ENCODE measurements around the gene SYNM.
"Not testable (repeated sequence)": the region's sequence is repeated elsewhere in the genome, so short reads cannot be mapped to it uniquely, and the experiment has no call there.

SYNM gene

GRCh38 chr15:99104788-99105513, at the start of gene SYNM:
Gene SYNM, plus strand, starts transcription at chr15:99105080. Its CDS starts 120 bp downstream, at chr15:99105200.
- in situ Hi-C loops (cut with HindIII; ENCODE audit: low sequenced_read_pairs): no loop called here
- peak; percentile 64 for TF ChIP-seq CTCF (IDR thresholded peaks at IDR 0.05; ENCODE audit: low read depth, low read length)

GRCh38 chr15:99055555-99056134, 49.2 kb upstream of the SYNM start:
- no peak for DNase-seq (ENCODE audit: low read depth, low spot score)
- no peak overlapping the region for H3K4me3 ChIP-seq (ENCODE audit: low read depth, low read length)
- TF ChIP-seq CTCF (IDR thresholded peaks at IDR 0.05; ENCODE audit: low read depth, low read length): no peak
- in situ Hi-C loops (cut with HindIII; ENCODE audit: low sequenced_read_pairs): no loop called here

More at GRCh38 chr15:99104788-99105513, at the start of gene SYNM:
- DNase-seq (ENCODE audit: low read depth, low spot score): peak; percentile 69
- peak within 1 kb of the TSS; percentile 44 for H3K4me3 ChIP-seq (ENCODE audit: low read depth, low read length)

GRCh38 chr15:99057020-99057419, 47.9 kb upstream of the SYNM start:
- in situ Hi-C loops (cut with HindIII; ENCODE audit: low sequenced_read_pairs): no loop called here
- H3K4me3 ChIP-seq (ENCODE audit: low read depth, low read length): no peak overlapping the region
- no peak for DNase-seq (ENCODE audit: low read depth, low spot score)
- TF ChIP-seq CTCF (IDR thresholded peaks at IDR 0.05; ENCODE audit: low read depth, low read length): no peak

GRCh38 chr15:99057697-99058420, 47.0 kb upstream of the SYNM start:
- DNase-seq (ENCODE audit: low read depth, low spot score): no peak
- in situ Hi-C loops (cut with HindIII; ENCODE audit: low sequenced_read_pairs): no loop called here
- no peak overlapping the region for H3K4me3 ChIP-seq (ENCODE audit: low read depth, low read length)
- no peak for TF ChIP-seq CTCF (IDR thresholded peaks at IDR 0.05; ENCODE audit: low read depth, low read length)

GRCh38 chr15:99058421-99058870, 46.4 kb upstream of the SYNM start:
- H3K4me3 ChIP-seq (ENCODE audit: low read depth, low read length): peak overlapping the region; percentile 53
- DNase-seq (ENCODE audit: low read depth, low spot score): no peak
- no peak for TF ChIP-seq CTCF (IDR thresholded peaks at IDR 0.05; ENCODE audit: low read depth, low read length)
- in situ Hi-C loops (cut with HindIII; ENCODE audit: low sequenced_read_pairs): no loop called here

- peak; percentile 84 for DNase-seq (ENCODE audit: low read depth, low spot score)
- H3K4me3 ChIP-seq (ENCODE audit: low read depth, low read length): peak overlapping the region; percentile 53
- peak; percentile 54 for TF ChIP-seq CTCF (IDR thresholded peaks at IDR 0.05; ENCODE audit: low read depth, low read length)
- in situ Hi-C loops (cut with HindIII; ENCODE audit: low sequenced_read_pairs): no loop called here
Measured at GRCh38 chr15:99059010-99059981, 45.6 kb upstream of the SYNM start.

GRCh38 chr15:99060186-99060585, 44.7 kb upstream of the SYNM start:
- in situ Hi-C loops (cut with HindIII; ENCODE audit: low sequenced_read_pairs); DNase-seq (ENCODE audit: low read depth, low spot score); H3K4me3 ChIP-seq (ENCODE audit: low read depth, low read length): not testable (repeated sequence)

All from astrocyte of the spinal cord (primary cell).